ENCODE results near the gene FGF14. TPM values are rescaled to one million over a fixed set of nuclear protein-coding genes. Genes with fewer than 3 reads are reported as not detected.

FGF14 gene
- total RNA-seq, 4 donors from 2014 or later = 0.28 to 2.3 (median 0.35) TPM; not detected in 1

- Histone ChIP-seq H3K4me1 (no peaks in the 10 kb centered on the region), H3K27ac (no peak overlapping the region), H3K36me3 (no peaks in the 10 kb centered on the region), H3K4me3 (no peak overlapping the region), H3K9me3 (no peaks in the 10 kb centered on the region), H3K27me3 (no peaks in the 10 kb centered on the region)
- no peak for DNase-seq
- TF ChIP-seq, protein P1, sequence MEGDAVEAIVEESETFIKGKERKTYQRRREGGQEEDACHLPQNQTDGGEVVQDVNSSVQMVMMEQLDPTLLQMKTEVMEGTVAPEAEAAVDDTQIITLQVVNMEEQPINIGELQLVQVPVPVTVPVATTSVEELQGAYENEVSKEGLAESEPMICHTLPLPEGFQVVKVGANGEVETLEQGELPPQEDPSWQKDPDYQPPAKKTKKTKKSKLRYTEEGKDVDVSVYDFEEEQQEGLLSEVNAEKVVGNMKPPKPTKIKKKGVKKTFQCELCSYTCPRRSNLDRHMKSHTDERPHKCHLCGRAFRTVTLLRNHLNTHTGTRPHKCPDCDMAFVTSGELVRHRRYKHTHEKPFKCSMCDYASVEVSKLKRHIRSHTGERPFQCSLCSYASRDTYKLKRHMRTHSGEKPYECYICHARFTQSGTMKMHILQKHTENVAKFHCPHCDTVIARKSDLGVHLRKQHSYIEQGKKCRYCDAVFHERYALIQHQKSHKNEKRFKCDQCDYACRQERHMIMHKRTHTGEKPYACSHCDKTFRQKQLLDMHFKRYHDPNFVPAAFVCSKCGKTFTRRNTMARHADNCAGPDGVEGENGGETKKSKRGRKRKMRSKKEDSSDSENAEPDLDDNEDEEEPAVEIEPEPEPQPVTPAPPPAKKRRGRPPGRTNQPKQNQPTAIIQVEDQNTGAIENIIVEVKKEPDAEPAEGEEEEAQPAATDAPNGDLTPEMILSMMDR (IDR thresholded peaks at IDR 0.05) = no peak
- TF ChIP-seq POLR2A (IDR thresholded peaks at IDR 0.05) = no peak
Observed at GRCh38 chr13:102236830-102237229, 165.0 kb downstream of the FGF14 start.

DNA sequence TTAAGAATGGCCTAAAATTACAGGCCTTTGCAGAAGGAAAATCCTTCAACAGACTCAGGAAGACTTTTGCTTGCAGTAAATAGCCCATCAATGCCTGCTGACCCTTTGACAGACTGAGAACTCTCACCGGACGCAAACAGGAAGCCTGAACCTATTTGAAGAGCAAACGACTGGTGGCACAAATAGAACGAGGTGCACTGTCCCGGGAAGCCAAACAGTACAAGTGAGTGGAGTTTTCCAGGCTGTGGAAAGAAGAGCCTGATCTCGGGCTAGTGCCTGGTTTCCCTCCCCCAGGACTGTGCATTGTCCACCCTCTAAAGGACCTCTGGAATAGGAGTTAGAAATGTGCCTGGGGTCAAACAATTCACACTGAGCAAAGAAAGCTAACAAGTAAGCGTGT, 165.5 kb downstream of the FGF14 start:
- Histone ChIP-seq H3K4me3 (no peak overlapping the region), H3K4me1 (no peaks in the 10 kb centered on the region), H3K9me3 (no peaks in the 10 kb centered on the region), H3K36me3 (no peaks in the 10 kb centered on the region), H3K27ac (no peak overlapping the region), H3K27me3 (no peaks in the 10 kb centered on the region)
- no peak for DNase-seq
- TF ChIP-seq, protein P1 (IDR thresholded peaks at IDR 0.05) = no peak
- TF ChIP-seq POLR2A (IDR thresholded peaks at IDR 0.05) = no peak

- H3K27ac ChIP-seq = no peak overlapping the region
Observed at GRCh38 chr13:102235689-102236088, 166.2 kb downstream of the FGF14 start.

DNA sequence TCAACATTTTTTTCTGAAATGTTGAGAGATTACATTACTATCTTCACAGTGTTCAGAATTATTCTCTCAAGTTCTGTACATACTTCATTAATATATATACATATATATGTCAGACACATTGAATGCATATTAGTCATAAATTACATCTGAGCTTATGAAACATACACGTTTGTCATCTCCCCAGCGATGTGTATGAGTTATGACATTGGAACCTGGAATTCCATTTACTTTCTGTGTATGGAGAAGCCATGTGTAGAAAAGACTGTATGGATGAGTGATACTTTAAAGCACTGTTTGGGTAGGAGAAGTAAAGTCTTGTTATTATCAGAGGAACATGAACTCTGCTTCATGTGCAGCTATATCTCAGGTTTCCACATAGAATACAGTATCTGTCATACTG, 167.2 kb downstream of the FGF14 start:
- Histone ChIP-seq H3K4me3 (no peak overlapping the region), H3K27me3 (no peaks in the 10 kb centered on the region), H3K36me3 (no peaks in the 10 kb centered on the region), H3K9me3 (no peaks in the 10 kb centered on the region), H3K4me1 (no peaks in the 10 kb centered on the region), H3K27ac (no peak overlapping the region)
- DNase-seq = no peak
- TF ChIP-seq, protein P1 (IDR thresholded peaks at IDR 0.05) = no peak
- TF ChIP-seq POLR2A (IDR thresholded peaks at IDR 0.05) = no peak

More at GRCh38 chr13:102235689-102236088, 166.2 kb downstream of the FGF14 start:
- no peak for DNase-seq
- H3K4me3 ChIP-seq = no peak overlapping the region
- no peaks in the 10 kb centered on the region for H3K27me3 ChIP-seq
- H3K36me3 ChIP-seq = no peaks in the 10 kb centered on the region
- no peak for TF ChIP-seq POLR2A (IDR thresholded peaks at IDR 0.05)
- TF ChIP-seq, protein P1 (IDR thresholded peaks at IDR 0.05) = no peak
- no peaks in the 10 kb centered on the region for H3K9me3 ChIP-seq
- H3K4me1 ChIP-seq = no peaks in the 10 kb centered on the region

- Histone ChIP-seq H3K9me3 (no peaks in the 10 kb centered on the region), H3K27me3 (no peaks in the 10 kb centered on the region), H3K4me1 (no peaks in the 10 kb centered on the region), H3K27ac (no peak overlapping the region), H3K36me3 (no peaks in the 10 kb centered on the region), H3K4me3 (no peak overlapping the region)
- TF ChIP-seq, protein P1 (IDR thresholded peaks at IDR 0.05) = no peak
- TF ChIP-seq POLR2A (IDR thresholded peaks at IDR 0.05) = no peak
- no peak for DNase-seq
Observed at GRCh38 chr13:102233566-102234208, 168.2 kb downstream of the FGF14 start.

All from Peyer's patch (tissue), 4 donors.